Tongue (tissue), 2 donors: ENCODE measurements around the gene GALNT2. TPM values are rescaled to one million over a fixed set of nuclear protein-coding genes. Genes with fewer than 3 reads are reported as not detected.

ENCODE experiments used
- DNase-seq: peaks from one replicate; pipeline ENCODE4 v3.0.0-alpha.2; 2015
- total RNA-seq: library from RNA; depleted of rRNA; stranded (reverse); fragments of >200 nt; gene quantifications from one replicate; pipeline ENCODE4 v1.2.3, GENCODE V29; 2014

Gene GALNT2
- total RNA-seq, 1 donor from 2014 or later, result 83.3 TPM

- DNase-seq, result no peak
Measured at GRCh38 chr1:230326971-230327891, 260.2 kb downstream of the GALNT2 start.

DNA sequence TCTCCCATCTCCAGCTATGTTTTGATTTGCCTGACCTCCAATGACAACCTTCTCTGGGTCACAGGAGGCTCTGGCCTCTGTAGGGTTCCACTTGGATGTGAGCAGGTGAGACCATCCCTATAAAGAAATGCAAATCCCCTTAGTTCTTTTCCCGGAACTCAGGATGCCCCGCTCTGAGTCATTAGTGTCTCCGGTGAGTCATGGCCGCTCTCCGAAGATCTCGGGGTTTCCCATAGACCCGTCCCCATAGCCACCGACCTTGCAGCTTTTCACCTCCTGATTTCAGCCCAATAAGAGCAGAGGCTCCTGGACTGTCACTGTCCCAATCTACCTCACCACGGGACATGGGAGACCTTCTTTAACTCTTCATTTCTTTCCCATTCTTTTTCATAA lies 260.9 kb downstream of the GALNT2 start:
- no peak for DNase-seq

- no peak for DNase-seq
Measured at GRCh38 chr1:230328342-230329015, 261.4 kb downstream of the GALNT2 start.

- no peak for DNase-seq
Measured at GRCh38 chr1:230330157-230330556, 263.1 kb downstream of the GALNT2 start.
